C4-2B (cell line): ENCODE data around the gene PLAAT2.
"Not testable (repeated sequence)": the region's sequence is repeated elsewhere in the genome, so short reads cannot be mapped to it uniquely, and the experiment has no call there.

Experiments
- ZFX ChIP-seq: fragments of 450-650 bp; IDR thresholded peaks from 2 replicates; pipeline ENCODE4 v1.6.1; 2017
- TF ChIP-seq, protein P1 (sequence below): fragments of 450-650 bp; conservative IDR thresholded peaks from 2 replicates; pipeline ENCODE4 v1.5.1; 2017; ENCODE audit warnings: mild to moderate bottlenecking

GRCh38 chr11:63550156-63550700, 13.0 kb downstream of the PLAAT2 start:
- TF ChIP-seq, protein P1, sequence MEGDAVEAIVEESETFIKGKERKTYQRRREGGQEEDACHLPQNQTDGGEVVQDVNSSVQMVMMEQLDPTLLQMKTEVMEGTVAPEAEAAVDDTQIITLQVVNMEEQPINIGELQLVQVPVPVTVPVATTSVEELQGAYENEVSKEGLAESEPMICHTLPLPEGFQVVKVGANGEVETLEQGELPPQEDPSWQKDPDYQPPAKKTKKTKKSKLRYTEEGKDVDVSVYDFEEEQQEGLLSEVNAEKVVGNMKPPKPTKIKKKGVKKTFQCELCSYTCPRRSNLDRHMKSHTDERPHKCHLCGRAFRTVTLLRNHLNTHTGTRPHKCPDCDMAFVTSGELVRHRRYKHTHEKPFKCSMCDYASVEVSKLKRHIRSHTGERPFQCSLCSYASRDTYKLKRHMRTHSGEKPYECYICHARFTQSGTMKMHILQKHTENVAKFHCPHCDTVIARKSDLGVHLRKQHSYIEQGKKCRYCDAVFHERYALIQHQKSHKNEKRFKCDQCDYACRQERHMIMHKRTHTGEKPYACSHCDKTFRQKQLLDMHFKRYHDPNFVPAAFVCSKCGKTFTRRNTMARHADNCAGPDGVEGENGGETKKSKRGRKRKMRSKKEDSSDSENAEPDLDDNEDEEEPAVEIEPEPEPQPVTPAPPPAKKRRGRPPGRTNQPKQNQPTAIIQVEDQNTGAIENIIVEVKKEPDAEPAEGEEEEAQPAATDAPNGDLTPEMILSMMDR = not testable (repeated sequence)
- not testable (repeated sequence) for TF ChIP-seq ZFX
